GM12891 (cell line): ENCODE data around the gene ANKZF1.
"Not testable (repeated sequence)": the region's sequence is repeated elsewhere in the genome, so short reads cannot be mapped to it uniquely, and the experiment has no call there.

Experiments used
- DNase-seq: peaks from one replicate; pipeline ENCODE4 v3.0.0; 2011; ENCODE audit warnings: low spot score; ENCODE audit not compliant: insufficient read length
- FAIRE-seq: peaks from 2 replicates; lab custom pipeline; 2011; peaks lifted over from hg19 to GRCh38; lab: Jason Lieb, UNC
- PAX5 ChIP-seq: IDR thresholded peaks from 2 replicates; pipeline ENCODE4 v1.6.1; 2011; ENCODE audit warnings: low read length, moderate library complexity, mild to moderate bottlenecking; ENCODE audit not compliant: insufficient read depth, severe bottlenecking
- POLR2A ChIP-seq: IDR thresholded peaks from 2 replicates; pipeline ENCODE4 v1.6.1; 2011; ENCODE audit warnings: low read depth, low read length, control low read depth
- POLR2AphosphoS5 ChIP-seq: IDR thresholded peaks from 2 replicates; pipeline ENCODE4 v1.6.1; 2011; ENCODE audit warnings: low read depth, low read length, control low read depth
- POU2F2 ChIP-seq: IDR thresholded peaks from 2 replicates; pipeline ENCODE4 v1.6.1; 2011; ENCODE audit warnings: low read depth, mild to moderate bottlenecking, control low read depth, low read length, moderate library complexity
- SPI1 ChIP-seq: IDR thresholded peaks from 2 replicates; pipeline ENCODE4 v1.6.1; 2011; ENCODE audit warnings: low read depth, low read length, control low read depth
- TAF1 ChIP-seq: IDR thresholded peaks from 2 replicates; pipeline ENCODE4 v1.6.1; 2011; ENCODE audit warnings: low read depth, low read length, control low read depth

ANKZF1 gene

GRCh38 chr2:219199470-219200211 lies 30.0 kb upstream of the ANKZF1 start:
- TF ChIP-seq PAX5 (no peak), SPI1 (no peak), POU2F2 (no peak), POLR2A (no peak), TAF1 (no peak), POLR2AphosphoS5 (no peak)
- DNase-seq (no peak), FAIRE-seq (no peak)

- not testable (repeated sequence) for DNase-seq, FAIRE-seq
These were observed 28.9 kb upstream of the ANKZF1 start for GRCh38 chr2:219200502-219201326.

GRCh38 chr2:219201331-219201730 lies 28.3 kb upstream of the ANKZF1 start:
- DNase-seq, FAIRE-seq: not testable (repeated sequence)

GRCh38 chr2:219204425-219205164 lies 25.0 kb upstream of the ANKZF1 start:
- DNase-seq (no peak), FAIRE-seq (no peak)
- no peak for TF ChIP-seq TAF1
- no peak for TF ChIP-seq SPI1
- TF ChIP-seq PAX5, result no peak
- TF ChIP-seq POLR2AphosphoS5, result no peak

DNA sequence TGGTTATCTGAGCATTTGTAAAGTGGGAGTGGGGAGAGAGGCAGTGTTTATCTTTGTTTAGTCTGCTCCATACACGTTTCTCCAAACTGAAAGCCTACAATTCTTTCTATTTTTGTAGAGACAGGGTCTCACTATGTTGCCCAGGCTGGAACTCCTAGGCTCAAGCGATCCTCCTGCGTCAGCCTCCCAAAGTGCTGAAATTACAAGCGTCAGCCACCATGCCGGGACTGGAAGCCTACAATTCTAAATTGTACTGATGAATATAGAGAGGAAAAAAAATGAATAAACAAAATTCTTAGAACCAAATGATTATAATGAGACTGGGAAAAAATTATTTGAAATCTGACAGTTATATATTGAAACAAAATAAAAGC lies 24.5 kb upstream of the ANKZF1 start:
- TF ChIP-seq SPI1 (no peak), POLR2AphosphoS5 (no peak), TAF1 (no peak), PAX5 (no peak), POLR2A (no peak), POU2F2 (no peak)
- DNase-seq (no peak), FAIRE-seq (no peak)

- DNase-seq (no peak), FAIRE-seq (no peak)
- TF ChIP-seq PAX5 (no peak), SPI1 (no peak), POU2F2 (no peak), POLR2AphosphoS5 (no peak), TAF1 (no peak), POLR2A (no peak)
These were observed 23.7 kb upstream of the ANKZF1 start for GRCh38 chr2:219205981-219206327.

DNA sequence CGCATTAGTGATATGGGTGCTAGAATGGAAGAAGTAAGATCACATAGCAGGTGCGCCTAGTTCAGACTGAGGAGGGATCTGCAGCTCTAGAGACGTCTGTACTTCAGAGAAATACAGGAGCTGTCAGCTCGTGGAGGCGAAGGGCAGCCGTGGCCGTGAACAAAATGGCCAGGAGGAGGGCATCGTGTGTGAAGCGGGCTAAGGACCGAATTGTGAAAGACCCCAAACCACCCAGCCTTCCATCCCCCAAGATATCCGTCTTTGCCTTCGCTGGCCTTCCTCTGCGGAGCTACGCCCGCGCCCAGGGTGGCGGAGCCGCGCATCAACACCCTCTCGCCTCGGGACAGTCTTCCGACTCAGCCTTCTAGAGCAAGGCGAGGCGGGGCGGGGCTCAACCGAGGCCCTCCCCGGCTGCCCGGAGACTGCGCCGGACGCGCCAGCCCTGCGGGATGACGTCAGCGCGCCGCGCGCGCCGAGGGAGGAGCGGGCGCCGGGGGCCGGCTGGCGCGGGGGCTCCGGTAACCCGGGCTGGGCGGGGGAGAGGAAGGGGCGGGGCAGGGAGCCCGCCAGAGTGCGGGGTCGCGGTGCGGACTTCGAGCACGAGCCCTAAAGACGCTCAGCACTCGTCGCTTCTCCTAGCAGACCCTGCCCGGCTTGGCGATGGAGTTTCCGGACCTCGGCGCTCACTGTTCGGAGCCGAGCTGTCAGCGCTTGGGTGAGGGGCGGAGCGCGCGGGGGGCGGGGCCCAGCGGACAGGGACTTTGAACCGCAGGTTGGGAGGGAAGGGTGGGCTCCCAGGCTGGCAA lies 23.1 kb upstream of the ANKZF1 start, which contains the start of gene ZFAND2B:
Gene ZFAND2B (plus strand): TSS at position 455 of the 806 bp plus-strand sequence. CDS start 206 bp downstream, at position 661.
- DNase-seq, result peak; percentile 99
- peak; percentile 74 for TF ChIP-seq POU2F2
- TF ChIP-seq POLR2AphosphoS5, result peak; percentile 96
- peak; percentile 10 for TF ChIP-seq PAX5
- peak; percentile 96 for TF ChIP-seq POLR2A
- peak; percentile 92 for TF ChIP-seq TAF1
- no peak for TF ChIP-seq SPI1
- FAIRE-seq, result peak; percentile 96

- FAIRE-seq (no peak), DNase-seq (no peak)
- TF ChIP-seq POU2F2 (no peak), SPI1 (no peak), POLR2A (no peak), PAX5 (no peak), TAF1 (no peak), POLR2AphosphoS5 (no peak)
These were observed 22.3 kb upstream of the ANKZF1 start for GRCh38 chr2:219207134-219207883.
